Measurements from ENCODE around the gene PMAIP1.

Gene PMAIP1

GRCh38 chr18:59861963-59862819, 37.6 kb upstream of the PMAIP1 start:
- no peak for DNase-seq (ENCODE audit: extremely low spot score)
- ChIA-PET POLR2A (interaction anchor here (2.5 kb wide), 1 partner anchor 38 kb away, joined by 18 read pairs; the partner anchor contains the start of gene PMAIP1), CTCF (no interaction called here)
- no peak for TF ChIP-seq HDGF (IDR thresholded peaks at IDR 0.05; ENCODE audit: borderline replicate concordance)
- no peak for TF ChIP-seq SUZ12 (IDR thresholded peaks at IDR 0.05)
- TF ChIP-seq ZNF384 (IDR thresholded peaks at IDR 0.05): no peak
- TF ChIP-seq PKNOX1 (IDR thresholded peaks at IDR 0.05): no peak
- TF ChIP-seq BHLHE40 (IDR thresholded peaks at IDR 0.05; ENCODE audit: borderline replicate concordance): no peak
- no peak for TF ChIP-seq FOXA1 (IDR thresholded peaks at IDR 0.05)
- TF ChIP-seq ELF4 (IDR thresholded peaks at IDR 0.05): no peak
- no peak for TF ChIP-seq CTBP1 (IDR thresholded peaks at IDR 0.05; ENCODE audit: borderline replicate concordance)
- TF ChIP-seq FOXM1 (IDR thresholded peaks at IDR 0.05; ENCODE audit: borderline replicate concordance): no peak
- no peak for TF ChIP-seq NFRKB (IDR thresholded peaks at IDR 0.05)
- TF ChIP-seq TARDBP (IDR thresholded peaks at IDR 0.05): no peak
- TF ChIP-seq LEF1 (IDR thresholded peaks at IDR 0.05; ENCODE audit: borderline replicate concordance): no peak
- no peak for TF ChIP-seq L3MBTL2 (conservative IDR thresholded peaks at IDR 0.05)
- TF ChIP-seq SP1 (IDR thresholded peaks at IDR 0.05): no peak
- TF ChIP-seq FOXK2 (IDR thresholded peaks at IDR 0.05): no peak
- TF ChIP-seq ARNT (IDR thresholded peaks at IDR 0.05): no peak

- DNase-seq (ENCODE audit: extremely low spot score): no peak
- ChIA-PET CTCF (no interaction called here), POLR2A (interaction anchor here (0.8 kb wide), 1 partner anchor 35 kb away, joined by 4 read pairs; no protein-coding TSS in a partner anchor)
- TF ChIP-seq ELF4 (IDR thresholded peaks at IDR 0.05) (no peak), PKNOX1 (IDR thresholded peaks at IDR 0.05) (no peak), L3MBTL2 (conservative IDR thresholded peaks at IDR 0.05) (no peak), SUZ12 (IDR thresholded peaks at IDR 0.05) (no peak), SP1 (IDR thresholded peaks at IDR 0.05) (no peak), HDGF (IDR thresholded peaks at IDR 0.05; ENCODE audit: borderline replicate concordance) (no peak), NFRKB (IDR thresholded peaks at IDR 0.05) (no peak), ARNT (IDR thresholded peaks at IDR 0.05) (no peak), BHLHE40 (IDR thresholded peaks at IDR 0.05; ENCODE audit: borderline replicate concordance) (no peak), ZNF384 (IDR thresholded peaks at IDR 0.05) (no peak), FOXK2 (IDR thresholded peaks at IDR 0.05) (no peak), CTBP1 (IDR thresholded peaks at IDR 0.05; ENCODE audit: borderline replicate concordance) (no peak), FOXA1 (IDR thresholded peaks at IDR 0.05) (no peak), FOXM1 (IDR thresholded peaks at IDR 0.05; ENCODE audit: borderline replicate concordance) (no peak), LEF1 (IDR thresholded peaks at IDR 0.05; ENCODE audit: borderline replicate concordance) (no peak), TARDBP (IDR thresholded peaks at IDR 0.05) (no peak)
These were observed 34.4 kb upstream of the PMAIP1 start for GRCh38 chr18:59865241-59865986.

GRCh38 chr18:59866551-59867269, 33.1 kb upstream of the PMAIP1 start:
- CTCF ChIA-PET: interaction anchor here (0.6 kb wide), 1 partner anchor 95 kb away, joined by 3 read pairs; no protein-coding TSS in a partner anchor
- POLR2A ChIA-PET: interaction anchor here (0.6 kb wide), 1 partner anchor 34 kb away, joined by 3 read pairs; no protein-coding TSS in a partner anchor
- no peak for DNase-seq (ENCODE audit: extremely low spot score)
- no peak for TF ChIP-seq SP1 (IDR thresholded peaks at IDR 0.05)
- no peak for TF ChIP-seq TARDBP (IDR thresholded peaks at IDR 0.05)

- POLR2A ChIA-PET: interaction anchor here (0.6 kb wide), 1 partner anchor 33 kb away, joined by 3 read pairs; no protein-coding TSS in a partner anchor
- CTCF ChIA-PET: no interaction called here
- no peak for DNase-seq (ENCODE audit: extremely low spot score)
- TF ChIP-seq CTBP1 (IDR thresholded peaks at IDR 0.05; ENCODE audit: borderline replicate concordance) (no peak), ELF4 (IDR thresholded peaks at IDR 0.05) (no peak), SUZ12 (IDR thresholded peaks at IDR 0.05) (no peak), ARNT (IDR thresholded peaks at IDR 0.05) (no peak), BHLHE40 (IDR thresholded peaks at IDR 0.05; ENCODE audit: borderline replicate concordance) (no peak), TARDBP (IDR thresholded peaks at IDR 0.05) (no peak), L3MBTL2 (conservative IDR thresholded peaks at IDR 0.05) (no peak), FOXM1 (IDR thresholded peaks at IDR 0.05; ENCODE audit: borderline replicate concordance) (no peak), FOXA1 (IDR thresholded peaks at IDR 0.05) (no peak), FOXK2 (IDR thresholded peaks at IDR 0.05) (no peak), HDGF (IDR thresholded peaks at IDR 0.05; ENCODE audit: borderline replicate concordance) (no peak), LEF1 (IDR thresholded peaks at IDR 0.05; ENCODE audit: borderline replicate concordance) (no peak), NFRKB (IDR thresholded peaks at IDR 0.05) (no peak), ZNF384 (IDR thresholded peaks at IDR 0.05) (no peak), SP1 (IDR thresholded peaks at IDR 0.05) (no peak), PKNOX1 (IDR thresholded peaks at IDR 0.05) (no peak)
These were observed 32.3 kb upstream of the PMAIP1 start for GRCh38 chr18:59867337-59868104.
